Astrocyte (in vitro differentiated cells and primary cell): Measurements from ENCODE around the gene SPAG6. TPM values are rescaled to one million over a fixed set of nuclear protein-coding genes. Genes with fewer than 3 reads are reported as not detected.

Experiments used
- DNase-seq: peaks from one replicate; pipeline ENCODE4 v3.0.0-alpha.2; 2010; ENCODE audit warnings: low read depth
- FAIRE-seq: peaks from 2 replicates; lab custom pipeline; 2011; peaks lifted over from hg19 to GRCh38; lab: Jason Lieb, UNC
- H2AFZ ChIP-seq: 2 replicates; pipeline ENCODE4 v1.6.0; 2012; ENCODE audit warnings: low read depth, low read length, inconsistent platforms
- H3K27ac ChIP-seq: 2 replicates; pipeline ENCODE4 v1.5.1; 2011; ENCODE audit warnings: low read depth, low read length, inconsistent platforms
- H3K27me3 ChIP-seq: 2 replicates; pipeline ENCODE4 v1.6.0; 2011; ENCODE audit warnings: low read length, inconsistent platforms; ENCODE audit not compliant: insufficient read depth
- H3K36me3 ChIP-seq: 2 replicates; pipeline ENCODE4 v1.5.1; 2011; ENCODE audit warnings: low read length, inconsistent platforms; ENCODE audit not compliant: insufficient read depth
- H3K4me1 ChIP-seq: 2 replicates; pipeline ENCODE4 v1.5.1; 2011; ENCODE audit warnings: low read length, inconsistent platforms; ENCODE audit not compliant: insufficient read depth
- H3K4me2 ChIP-seq: 2 replicates; pipeline ENCODE4 v1.6.0; 2012; ENCODE audit warnings: low read length, inconsistent platforms
- H3K4me3 ChIP-seq: 2 replicates; pipeline ENCODE4 v1.5.1; 2011; ENCODE audit warnings: low read depth, mild to moderate bottlenecking, low read length, inconsistent platforms; ENCODE audit not compliant: insufficient read depth
- H3K79me2 ChIP-seq: 2 replicates; pipeline ENCODE4 v1.6.0; 2012; ENCODE audit warnings: mild to moderate bottlenecking, low read length, inconsistent platforms; ENCODE audit not compliant: insufficient read depth
- H3K9ac ChIP-seq: 2 replicates; pipeline ENCODE4 v1.6.0; 2012; ENCODE audit warnings: mild to moderate bottlenecking, low read length, inconsistent platforms
- H3K9me3 ChIP-seq: 2 replicates; pipeline ENCODE4 v1.5.1; 2012; ENCODE audit warnings: low read depth, mild to moderate bottlenecking, low read length, inconsistent platforms; ENCODE audit not compliant: insufficient read depth
- H4K20me1 ChIP-seq: 2 replicates; pipeline ENCODE4 v1.6.0; 2012; ENCODE audit warnings: low read length, inconsistent platforms; ENCODE audit not compliant: insufficient read depth
- H3K27ac Mint-ChIP-seq: one replicate; pipeline ENCODE4 v1.8.0; 2021; ENCODE audit warnings: mild to moderate bottlenecking, mixed read lengths; ENCODE audit not compliant: unreplicated experiment
- H3K27me3 Mint-ChIP-seq: one replicate; pipeline ENCODE4 v1.8.0; 2021; ENCODE audit warnings: low read depth, mixed read lengths; ENCODE audit not compliant: unreplicated experiment
- H3K36me3 Mint-ChIP-seq: one replicate; pipeline ENCODE4 v1.8.0; 2021; ENCODE audit warnings: low read depth, mixed read lengths; ENCODE audit not compliant: unreplicated experiment
- H3K4me1 Mint-ChIP-seq: one replicate; pipeline ENCODE4 v1.8.0; 2021; ENCODE audit warnings: low read depth, mixed read lengths; ENCODE audit not compliant: unreplicated experiment
- H3K4me3 Mint-ChIP-seq: one replicate; pipeline ENCODE4 v1.8.0; 2021; ENCODE audit warnings: mild to moderate bottlenecking, moderate library complexity, mixed read lengths; ENCODE audit not compliant: unreplicated experiment
- H3K9me3 Mint-ChIP-seq: one replicate; pipeline ENCODE4 v1.8.0; 2021; ENCODE audit warnings: mild to moderate bottlenecking, mixed read lengths; ENCODE audit not compliant: unreplicated experiment
- CTCF ChIP-seq: IDR thresholded peaks from 2 replicates; pipeline ENCODE4 v1.5.1; 2011; ENCODE audit warnings: low read depth, mild to moderate bottlenecking, inconsistent platforms, low read length, moderate library complexity; ENCODE audit not compliant: insufficient read depth
- EZH2 ChIP-seq: IDR thresholded peaks from 2 replicates; pipeline ENCODE4 v1.6.1; 2012; ENCODE audit warnings: mild to moderate bottlenecking, low read length, inconsistent platforms; ENCODE audit not compliant: insufficient read depth
- total RNA-seq: library from RNA; stranded (reverse); gene quantifications from 2 replicates; pipeline ENCODE4 v1.2.1, GENCODE V29; 2021

SPAG6 gene
- total RNA-seq, 1 donor from 2014 or later = not detected

- no peak for FAIRE-seq
- H3K27ac Mint-ChIP-seq = no peak overlapping the region
- H3K4me1 ChIP-seq = peaks cover 20% of the 10 kb centered on the region
- peak overlapping the region; percentile 81 for H2AFZ ChIP-seq
- peaks cover 65% of the 10 kb centered on the region for H3K27me3 Mint-ChIP-seq
- peak overlapping the region; percentile 83 for H3K4me2 ChIP-seq
- H3K4me3 ChIP-seq = peak overlapping the region; percentile 49
- H3K9me3 ChIP-seq = peaks cover 4% of the 10 kb centered on the region
- H3K9ac ChIP-seq = peak overlapping the region; percentile 51
- no peaks in the 10 kb centered on the region for H4K20me1 ChIP-seq
- no peak for TF ChIP-seq CTCF
- peak; percentile 17 for TF ChIP-seq EZH2
- peaks cover 3% of the 10 kb centered on the region for H3K4me1 Mint-ChIP-seq
- H3K36me3 Mint-ChIP-seq = peaks cover 10% of the 10 kb centered on the region
- peaks cover 7% of the 10 kb centered on the region for H3K36me3 ChIP-seq
- H3K27ac ChIP-seq = no peak overlapping the region
- H3K79me2 ChIP-seq = no peaks in the 10 kb centered on the region
- H3K27me3 ChIP-seq = peaks cover 61% of the 10 kb centered on the region
- H3K4me3 Mint-ChIP-seq = no peak overlapping the region
- H3K9me3 Mint-ChIP-seq = peaks cover 14% of the 10 kb centered on the region
- no peak for DNase-seq
Observed at GRCh38 chr10:22334414-22335172, 10.7 kb upstream of the SPAG6 start.

- peaks cover 14% of the 10 kb centered on the region for H3K9me3 Mint-ChIP-seq
- no peak for TF ChIP-seq CTCF
- TF ChIP-seq EZH2 = peak; percentile 85
- H3K4me1 ChIP-seq = peaks cover 20% of the 10 kb centered on the region
- H3K79me2 ChIP-seq = no peaks in the 10 kb centered on the region
- H3K4me1 Mint-ChIP-seq = peaks cover 6% of the 10 kb centered on the region
- H3K27ac Mint-ChIP-seq = no peak overlapping the region
- H3K4me2 ChIP-seq = peak overlapping the region; percentile 83
- H3K27ac ChIP-seq = no peak overlapping the region
- peaks cover 70% of the 10 kb centered on the region for H3K27me3 Mint-ChIP-seq
- peak overlapping the region; percentile 49 for H3K4me3 ChIP-seq
- H3K36me3 Mint-ChIP-seq = peaks cover 6% of the 10 kb centered on the region
- H3K9ac ChIP-seq = peak overlapping the region; percentile 51
- peaks cover 4% of the 10 kb centered on the region for H3K9me3 ChIP-seq
- DNase-seq (peak; percentile 37), FAIRE-seq (no peak)
- H3K36me3 ChIP-seq = no peaks in the 10 kb centered on the region
- H4K20me1 ChIP-seq = no peaks in the 10 kb centered on the region
- peaks cover 61% of the 10 kb centered on the region for H3K27me3 ChIP-seq
- peak overlapping the region; percentile 81 for H2AFZ ChIP-seq
- H3K4me3 Mint-ChIP-seq = no peak overlapping the region
Observed at GRCh38 chr10:22335173-22335933, 9.9 kb upstream of the SPAG6 start.
